T-helper 1 cell (primary cell): ENCODE measurements around the gene FAM222B.
"Not testable (repeated sequence)": the region's sequence is repeated elsewhere in the genome, so short reads cannot be mapped to it uniquely, and the experiment has no call there.

Experiments used
- DNase-seq, 5 donors: peaks; one replicate each; pipeline ENCODE4 v3.0.0-alpha.2; 2012 to 2020
- total RNA-seq, 4 donors: gene quantifications; one replicate each; lab custom pipeline; 2026; lab: John Stamatoyannopoulos, UW

Gene FAM222B
- 13.4 to 17.0 (median 15.1) reads per million in 4 donors for total RNA-seq

- DNase-seq = peak; percentile 70 to 89 (median 78)
Measured at GRCh38 chr17:28842282-28843012, at the start of gene FAM222B. Gene FAM222B (minus strand): TSS chr17:28842790. CDS start chr17:28766667, 76,123 bp downstream.

DNA sequence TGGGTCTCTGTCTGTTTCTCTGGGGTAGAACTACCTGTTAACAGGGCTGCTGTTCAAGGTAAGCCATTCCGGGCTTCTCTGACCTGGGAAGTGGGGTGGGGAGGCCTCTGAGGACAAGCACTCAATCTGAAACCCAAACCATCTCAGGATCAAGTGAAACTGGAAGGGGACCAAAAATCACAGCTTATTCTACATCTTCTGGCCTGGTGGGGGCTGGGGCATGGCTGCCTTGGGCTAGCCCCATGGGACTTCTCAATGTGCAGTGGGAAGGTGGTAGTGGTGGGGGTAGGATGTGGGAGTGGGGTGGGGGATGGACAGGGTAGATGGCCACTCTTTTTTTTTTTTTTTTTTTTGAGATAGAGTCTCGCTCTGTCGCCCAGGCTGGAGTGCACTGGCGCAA, 49.4 kb upstream of the FAM222B start:
- no peak for DNase-seq

DNA sequence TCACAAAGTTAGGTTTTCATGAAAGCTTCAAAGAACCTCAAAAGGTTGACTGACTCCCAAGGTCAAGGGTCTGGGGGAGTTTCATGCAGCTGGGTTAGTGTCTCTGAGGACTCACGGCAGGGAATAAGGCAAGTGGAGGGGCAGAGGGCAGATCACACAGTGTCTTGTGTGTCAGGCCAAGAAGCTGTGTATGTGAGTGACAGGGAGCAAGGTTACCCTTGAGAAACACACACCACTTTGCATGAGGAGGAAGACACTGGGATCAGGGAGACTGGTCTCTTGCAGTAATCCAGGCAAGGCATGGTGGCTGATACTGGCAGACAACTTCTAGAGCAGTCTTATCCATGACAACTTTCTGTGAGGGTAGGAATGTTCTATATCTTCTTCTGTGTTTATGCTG, 48.6 kb upstream of the FAM222B start:
- DNase-seq = no peak

- no peak for DNase-seq
Measured at GRCh38 chr17:28889996-28890395, 47.4 kb upstream of the FAM222B start.

- DNase-seq = no peak
Measured at GRCh38 chr17:28888832-28889231, 46.2 kb upstream of the FAM222B start.

DNA sequence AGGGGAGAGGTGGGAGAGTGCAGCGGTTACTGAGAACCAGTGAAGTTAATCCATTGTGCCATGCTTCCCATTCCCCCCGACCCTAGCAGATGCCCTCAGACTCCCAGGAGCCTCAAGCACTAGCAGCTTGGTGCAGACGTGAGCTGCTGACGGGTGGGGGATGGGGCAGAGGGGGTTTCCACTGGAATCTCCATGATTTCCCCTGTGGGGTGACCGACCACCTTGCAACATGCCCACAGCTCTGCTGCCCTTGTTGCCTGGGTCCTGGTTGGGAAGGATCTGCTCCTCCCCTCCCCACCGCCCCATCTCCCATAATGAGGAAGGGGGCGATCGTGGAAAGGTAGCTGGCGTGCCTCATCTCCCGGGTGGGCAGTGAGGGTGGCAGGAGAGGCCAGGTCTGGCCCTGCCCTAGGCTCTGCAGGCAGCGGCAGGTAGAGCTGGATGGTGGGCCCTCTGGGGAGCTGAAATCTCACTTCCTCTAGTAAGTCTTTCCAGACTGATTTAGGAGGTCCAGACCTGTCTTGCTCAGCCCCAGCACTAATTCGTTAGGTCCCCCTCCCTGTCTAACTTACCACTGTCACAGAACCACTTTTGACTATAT, 45.4 kb upstream of the FAM222B start:
- no peak for DNase-seq

DNA sequence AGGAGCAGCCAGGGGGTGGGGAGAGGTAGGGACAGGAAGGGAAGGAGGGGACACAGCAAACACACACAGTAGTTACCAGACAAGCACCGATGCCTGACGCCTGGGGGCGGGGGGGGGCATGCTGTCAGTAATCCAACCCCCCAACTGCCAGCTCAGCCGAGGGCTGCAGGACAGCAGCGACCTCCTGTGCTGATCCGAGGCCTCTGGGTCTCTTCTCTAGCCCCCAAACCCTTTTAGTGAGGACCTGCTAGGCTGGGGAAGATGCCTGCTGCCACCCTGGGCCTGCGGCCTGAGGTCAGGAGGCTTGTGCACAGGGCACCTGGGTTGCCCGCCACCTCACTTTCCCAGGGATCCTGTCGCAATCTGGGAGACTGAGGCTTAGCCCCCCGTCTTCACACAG, 43.4 kb upstream of the FAM222B start:
- no peak for DNase-seq

DNA sequence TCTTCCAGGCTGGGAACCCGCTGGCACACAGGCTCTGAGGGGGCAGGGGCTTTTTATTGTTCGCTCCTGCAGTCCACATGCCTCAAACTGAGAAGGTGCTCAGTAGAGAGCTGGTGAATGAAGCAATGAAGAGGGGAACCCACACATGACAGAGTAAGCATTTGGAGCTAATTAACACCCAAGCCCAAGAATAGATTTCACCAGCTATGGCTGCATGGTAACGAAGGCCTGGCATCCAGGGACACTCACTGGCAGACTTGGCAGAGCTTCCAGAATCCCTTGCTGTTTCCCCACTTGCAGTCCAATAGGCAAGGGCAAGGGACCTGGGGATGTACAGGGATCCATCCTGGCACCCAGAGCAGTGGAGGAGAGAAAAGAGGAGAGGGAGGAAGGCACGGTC, 42.8 kb upstream of the FAM222B start:
- DNase-seq = no peak

DNA sequence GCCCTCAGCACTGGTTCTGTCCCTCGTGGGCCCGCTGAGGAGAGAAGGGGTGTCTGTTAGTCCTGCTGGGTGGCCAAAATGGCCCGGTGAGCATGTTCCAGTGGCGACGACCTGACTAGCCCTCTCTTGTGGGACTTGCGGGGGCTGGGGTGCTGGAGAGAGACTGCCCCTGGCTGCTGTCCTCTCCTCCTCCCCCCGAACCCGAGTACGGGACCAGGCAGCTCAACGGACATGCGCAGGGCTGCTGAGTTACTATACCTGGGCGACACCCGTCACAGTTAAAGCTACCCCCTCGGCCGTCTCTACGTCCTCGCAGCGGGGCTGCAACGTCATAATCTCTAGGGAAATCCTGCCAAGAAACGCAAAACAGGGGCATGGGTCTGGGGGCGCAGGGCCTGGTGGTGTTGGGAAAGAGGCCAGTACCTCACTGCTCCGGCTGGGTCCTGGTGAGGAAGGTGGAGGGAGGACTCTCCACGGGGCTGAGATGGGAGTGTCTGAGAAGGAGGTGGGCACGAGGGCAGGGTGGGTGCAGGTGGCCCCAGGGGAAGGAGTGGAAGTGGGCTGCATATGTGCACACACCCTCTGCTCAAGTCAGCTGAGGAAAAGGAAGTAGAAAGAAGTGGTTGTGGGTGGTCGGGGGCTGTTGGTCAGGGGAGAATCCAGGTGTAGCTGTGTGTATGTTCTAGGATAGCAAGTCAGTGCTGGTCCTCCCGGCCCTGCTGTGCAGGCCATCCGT, 41.5 kb upstream of the FAM222B start:
- no peak for DNase-seq

DNA sequence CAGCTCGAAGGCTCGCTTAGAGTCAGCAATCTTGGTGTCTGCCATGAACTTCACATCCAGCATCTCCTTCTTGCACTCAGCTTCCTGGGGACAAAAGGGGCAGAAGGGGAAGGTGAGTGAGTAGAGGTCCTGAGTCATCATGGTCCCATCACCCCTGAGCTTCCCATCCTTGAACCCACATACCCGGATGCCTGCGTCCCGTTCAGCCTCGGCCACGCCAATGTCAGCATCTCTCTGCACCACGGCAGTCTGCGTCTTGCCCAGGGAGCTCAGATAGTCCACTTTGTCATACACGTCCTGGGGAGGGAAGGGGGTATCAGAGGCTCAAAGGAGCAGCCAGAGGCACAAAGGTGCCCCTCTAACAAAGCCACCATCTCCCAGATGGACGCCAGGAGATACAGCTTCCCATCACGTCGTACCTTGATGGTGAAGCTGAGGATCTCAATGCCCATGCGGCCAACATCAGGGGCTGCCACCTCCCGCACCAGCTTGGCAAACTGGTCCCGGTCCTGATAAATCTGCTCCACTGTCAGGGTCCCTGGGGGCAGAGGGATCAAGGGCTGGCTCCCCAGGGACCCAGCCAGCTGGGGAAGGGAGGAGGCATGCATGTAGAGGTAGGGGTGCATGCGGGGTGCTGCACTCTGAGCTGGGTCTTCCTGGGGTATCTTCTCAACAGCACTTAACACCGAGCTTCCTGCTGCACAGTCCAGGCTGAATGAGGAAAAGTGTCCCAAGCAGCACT, 39.7 kb upstream of the FAM222B start:
- DNase-seq = no peak

GRCh38 chr17:28881533-28882056, 39.0 kb upstream of the FAM222B start:
- DNase-seq = no peak

GRCh38 chr17:28880572-28880945, 38.0 kb upstream of the FAM222B start:
- no peak for DNase-seq

- no peak for DNase-seq
Measured at GRCh38 chr17:28879886-28880571, 37.4 kb upstream of the FAM222B start.

- DNase-seq = no peak
Measured at GRCh38 chr17:28878981-28879380, 36.4 kb upstream of the FAM222B start.

DNA sequence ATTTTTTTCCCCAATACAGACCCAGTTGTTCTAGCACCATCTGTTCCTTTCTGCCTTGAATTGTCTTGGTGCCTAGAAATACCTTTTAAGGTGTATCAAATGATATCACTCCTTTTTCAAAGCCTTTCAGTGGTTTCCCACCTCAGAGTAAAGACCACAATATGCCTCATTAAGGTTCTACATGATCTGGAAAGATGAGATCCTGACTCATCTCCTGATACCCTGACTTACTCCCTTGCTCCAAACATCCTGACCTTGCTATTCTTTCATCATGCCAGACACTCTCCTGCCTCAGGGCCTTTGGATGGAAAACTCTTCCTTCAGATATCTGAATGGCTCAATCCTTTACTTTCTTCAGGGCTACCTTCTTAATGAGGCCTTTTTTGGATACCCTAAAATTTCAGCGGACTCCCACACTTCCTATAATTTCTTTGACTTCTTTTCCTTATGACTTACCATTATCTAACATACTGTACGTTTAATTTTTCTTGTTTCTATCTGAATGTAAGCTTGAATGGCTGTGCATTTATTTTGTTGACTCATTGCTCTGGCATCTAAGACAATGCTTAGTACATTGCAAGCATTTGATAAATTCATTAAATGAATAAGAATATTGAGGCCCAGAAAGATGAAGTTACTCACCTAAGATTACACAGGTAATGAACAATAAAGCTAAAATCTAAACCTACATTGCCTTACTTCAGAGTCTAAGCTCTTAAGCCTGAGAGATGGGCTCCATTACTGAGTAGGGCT, 35.7 kb upstream of the FAM222B start:
- no peak for DNase-seq

- not testable (repeated sequence) for DNase-seq
Measured at GRCh38 chr17:28877150-28877711, 34.6 kb upstream of the FAM222B start.

DNA sequence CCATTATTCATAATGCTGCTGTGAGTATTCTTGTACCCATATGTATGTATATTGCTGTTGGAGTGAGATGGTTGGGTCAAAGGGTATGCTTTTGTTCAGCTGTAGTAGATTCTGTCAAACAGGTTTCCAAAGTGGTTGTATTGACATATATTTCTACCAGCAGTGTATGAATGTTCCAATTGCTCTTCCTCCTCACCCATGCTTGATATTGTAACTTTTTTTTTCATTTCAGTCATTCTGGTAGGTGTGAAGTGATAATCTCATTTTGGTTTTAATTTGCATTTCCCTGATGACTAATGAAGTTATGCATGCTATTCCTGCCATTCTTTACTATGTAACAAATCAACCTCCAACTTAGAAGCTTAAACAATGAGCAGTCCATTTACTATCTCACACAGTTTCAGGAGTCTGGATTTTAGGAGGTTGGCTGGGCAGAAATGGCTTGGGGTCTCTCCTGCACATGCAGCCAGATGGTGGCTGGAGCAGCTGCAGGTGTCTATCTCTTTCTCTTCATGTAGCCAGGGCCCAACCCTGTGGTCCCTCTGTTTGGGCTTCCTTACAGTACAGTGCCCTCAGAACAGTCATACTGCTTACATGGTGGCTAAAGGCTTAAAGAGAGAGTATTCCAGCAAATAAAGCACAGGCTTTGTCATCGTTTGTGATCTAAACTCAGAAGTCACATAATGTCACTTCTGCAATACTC, 33.4 kb upstream of the FAM222B start:
- no peak for DNase-seq

DNA sequence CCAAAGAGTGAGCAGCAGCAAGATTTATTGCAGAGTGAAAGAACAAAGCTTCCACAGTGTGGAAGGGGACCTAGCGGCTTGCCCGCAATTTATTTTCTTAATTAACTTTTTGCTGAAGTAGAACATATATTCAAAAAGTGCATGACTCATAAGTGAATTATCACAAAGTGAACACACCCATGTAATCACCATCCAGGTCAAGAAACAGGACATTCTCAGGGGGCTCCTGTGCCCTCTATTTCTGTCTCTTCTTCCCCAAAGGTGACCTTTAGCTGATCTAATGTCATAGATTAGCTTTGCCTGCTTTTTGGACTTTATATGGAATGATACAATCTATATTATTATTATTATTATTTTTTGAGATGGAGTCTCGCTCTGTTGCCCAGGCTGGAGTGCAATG, 32.2 kb upstream of the FAM222B start:
- DNase-seq = no peak

GRCh38 chr17:28873839-28874238, 31.2 kb upstream of the FAM222B start:
- DNase-seq = no peak

GRCh38 chr17:28871056-28871579, 28.5 kb upstream of the FAM222B start:
- DNase-seq = peak in 2 of 5 donors; percentile 18 to 84
